ENCODE results near the gene HEXIM1.
A peak's percentile ranks its signal among the peaks of the same experiment; 100 is the strongest.
"Not testable (repeated sequence)": the region's sequence is repeated elsewhere in the genome, so short reads cannot be mapped to it uniquely, and the experiment has no call there.

The HEXIM1 gene

DNA sequence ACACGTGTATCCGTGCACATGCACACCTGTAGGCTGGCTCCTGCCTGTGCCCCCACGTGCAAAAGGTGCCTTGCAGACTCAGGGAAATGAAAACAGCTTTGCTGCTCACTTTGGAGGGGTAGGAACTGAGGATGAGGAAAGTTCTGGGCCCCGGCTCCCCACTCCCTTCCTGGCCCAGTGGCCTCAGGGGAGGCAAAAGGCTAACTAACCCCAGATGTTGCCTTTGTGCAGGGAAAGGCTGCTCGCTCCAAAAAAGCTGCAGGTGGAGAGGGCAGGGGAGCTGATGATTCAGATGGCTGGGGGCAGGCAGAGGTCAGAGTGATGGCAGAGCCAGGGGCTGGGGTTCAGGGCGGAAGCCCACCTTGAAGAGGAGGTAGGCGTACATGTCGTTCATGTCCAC lies 28.3 kb upstream of the HEXIM1 start:
- Histone ChIP-seq H3K4me1 (peaks cover 43% of the 10 kb centered on the region), H3K36me3 (no peaks in the 10 kb centered on the region), H3K4me2 (peak overlapping the region; percentile 51), H4K20me1 (no peaks in the 10 kb centered on the region), H3K27ac (no peak overlapping the region), H3K9me3 (no peaks in the 10 kb centered on the region), H3K4me3 (no peak overlapping the region), H3K27me3 (no peaks in the 10 kb centered on the region), H3K9ac (no peak overlapping the region)
- no peak for TF ChIP-seq Cebpa-rat (IDR thresholded peaks at IDR 0.05)

DNA sequence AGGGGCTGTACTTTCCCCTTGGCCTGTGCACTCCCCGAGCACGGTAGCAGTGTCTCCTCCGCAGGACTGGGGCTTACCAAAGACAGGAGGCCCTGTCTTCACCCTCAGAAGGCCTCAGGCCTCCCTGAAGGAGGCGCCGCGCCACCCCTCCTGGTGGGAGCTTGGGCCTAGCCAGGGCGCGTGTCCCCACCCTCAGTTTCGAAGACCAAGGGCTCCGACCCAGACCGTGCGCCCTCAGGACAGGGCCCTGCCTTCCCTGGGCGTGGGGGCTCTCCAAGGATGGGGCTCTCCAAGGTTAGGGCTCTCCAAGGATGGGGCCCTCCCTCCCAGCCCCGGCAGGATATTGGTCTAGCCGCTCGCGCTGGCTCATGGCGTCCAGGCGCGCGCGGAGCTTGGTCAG lies 27.7 kb upstream of the HEXIM1 start:
- H3K9ac ChIP-seq: no peak overlapping the region
- no peaks in the 10 kb centered on the region for H4K20me1 ChIP-seq
- H3K9me3 ChIP-seq: no peaks in the 10 kb centered on the region
- H3K4me1 ChIP-seq: peaks cover 42% of the 10 kb centered on the region
- H3K4me3 ChIP-seq: no peak overlapping the region
- H3K4me2 ChIP-seq: peak overlapping the region; percentile 51; the same call in 1 of the 2 replicates
- H3K27ac ChIP-seq: no peak overlapping the region
- H3K36me3 ChIP-seq: no peaks in the 10 kb centered on the region
- no peaks in the 10 kb centered on the region for H3K27me3 ChIP-seq
- no peak for TF ChIP-seq Cebpa-rat (IDR thresholded peaks at IDR 0.05)

DNA sequence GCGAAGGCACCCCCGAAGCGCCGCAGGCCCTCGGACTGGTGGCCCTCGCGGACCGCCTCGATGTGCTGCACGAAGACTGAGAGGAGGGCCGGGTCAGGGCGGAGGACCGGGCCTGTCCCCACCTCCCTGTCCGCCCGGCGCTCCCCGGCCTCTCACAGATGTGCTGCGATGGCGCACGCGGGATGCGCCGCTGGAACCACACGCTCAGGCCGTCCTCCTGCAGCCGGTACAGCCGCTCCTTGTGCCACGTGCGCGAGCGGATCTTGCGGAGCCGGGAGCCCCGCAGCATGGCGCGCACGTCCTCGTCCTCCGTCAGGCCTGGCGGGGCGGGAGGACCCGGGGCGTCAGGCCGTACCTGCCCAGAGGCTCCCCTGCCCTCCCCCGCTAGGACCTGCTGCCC lies 27.2 kb upstream of the HEXIM1 start:
- no peaks in the 10 kb centered on the region for H3K36me3 ChIP-seq
- no peak overlapping the region for H3K4me2 ChIP-seq
- no peak overlapping the region for H3K4me3 ChIP-seq
- no peak overlapping the region for H3K9ac ChIP-seq
- no peak overlapping the region for H3K27ac ChIP-seq
- no peaks in the 10 kb centered on the region for H4K20me1 ChIP-seq
- peaks cover 39% of the 10 kb centered on the region for H3K4me1 ChIP-seq
- H3K27me3 ChIP-seq: no peaks in the 10 kb centered on the region
- no peak for TF ChIP-seq Cebpa-rat (IDR thresholded peaks at IDR 0.05)
- no peaks in the 10 kb centered on the region for H3K9me3 ChIP-seq

DNA sequence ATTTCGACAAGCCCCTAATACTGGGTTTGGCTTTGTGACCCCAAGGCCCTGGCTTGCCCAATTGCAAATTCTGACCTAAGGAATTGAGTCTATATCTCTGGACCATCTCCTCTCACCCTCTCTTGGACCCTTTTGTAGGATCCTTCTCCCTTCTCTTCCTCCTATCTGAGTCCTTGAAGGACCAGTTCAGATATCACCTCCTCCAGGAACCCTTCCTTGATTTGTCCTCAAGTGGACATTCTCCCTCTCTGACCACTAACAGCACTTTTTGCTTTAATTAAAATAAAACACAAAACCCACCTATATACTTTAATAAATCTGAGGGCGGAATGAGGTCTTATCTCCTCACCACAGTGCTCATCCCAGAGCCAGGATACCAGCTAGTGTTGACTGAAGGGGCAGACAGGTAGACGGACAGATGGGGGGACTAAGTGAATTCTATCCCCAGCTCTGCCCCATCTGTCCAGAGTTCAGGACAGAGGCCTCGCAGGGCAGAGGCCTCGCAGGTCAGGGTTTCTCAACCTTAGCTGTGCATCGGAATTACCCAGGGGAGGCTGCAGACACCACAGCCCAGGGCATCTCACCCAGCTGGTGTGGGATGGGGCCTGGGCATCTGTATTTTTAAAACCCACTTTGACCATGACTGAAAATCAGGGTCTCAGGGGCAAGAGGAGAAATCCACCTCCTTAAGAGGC lies 25.1 kb upstream of the HEXIM1 start:
- H3K27me3 ChIP-seq: no peaks in the 10 kb centered on the region
- no peaks in the 10 kb centered on the region for H4K20me1 ChIP-seq
- no peaks in the 10 kb centered on the region for H3K9me3 ChIP-seq
- peaks cover 32% of the 10 kb centered on the region for H3K4me1 ChIP-seq
- no peak overlapping the region for H3K4me3 ChIP-seq
- no peak overlapping the region for H3K4me2 ChIP-seq
- no peak for TF ChIP-seq Cebpa-rat (IDR thresholded peaks at IDR 0.05)
- H3K36me3 ChIP-seq: no peaks in the 10 kb centered on the region
- H3K27ac ChIP-seq: no peak overlapping the region
- no peak overlapping the region for H3K9ac ChIP-seq

DNA sequence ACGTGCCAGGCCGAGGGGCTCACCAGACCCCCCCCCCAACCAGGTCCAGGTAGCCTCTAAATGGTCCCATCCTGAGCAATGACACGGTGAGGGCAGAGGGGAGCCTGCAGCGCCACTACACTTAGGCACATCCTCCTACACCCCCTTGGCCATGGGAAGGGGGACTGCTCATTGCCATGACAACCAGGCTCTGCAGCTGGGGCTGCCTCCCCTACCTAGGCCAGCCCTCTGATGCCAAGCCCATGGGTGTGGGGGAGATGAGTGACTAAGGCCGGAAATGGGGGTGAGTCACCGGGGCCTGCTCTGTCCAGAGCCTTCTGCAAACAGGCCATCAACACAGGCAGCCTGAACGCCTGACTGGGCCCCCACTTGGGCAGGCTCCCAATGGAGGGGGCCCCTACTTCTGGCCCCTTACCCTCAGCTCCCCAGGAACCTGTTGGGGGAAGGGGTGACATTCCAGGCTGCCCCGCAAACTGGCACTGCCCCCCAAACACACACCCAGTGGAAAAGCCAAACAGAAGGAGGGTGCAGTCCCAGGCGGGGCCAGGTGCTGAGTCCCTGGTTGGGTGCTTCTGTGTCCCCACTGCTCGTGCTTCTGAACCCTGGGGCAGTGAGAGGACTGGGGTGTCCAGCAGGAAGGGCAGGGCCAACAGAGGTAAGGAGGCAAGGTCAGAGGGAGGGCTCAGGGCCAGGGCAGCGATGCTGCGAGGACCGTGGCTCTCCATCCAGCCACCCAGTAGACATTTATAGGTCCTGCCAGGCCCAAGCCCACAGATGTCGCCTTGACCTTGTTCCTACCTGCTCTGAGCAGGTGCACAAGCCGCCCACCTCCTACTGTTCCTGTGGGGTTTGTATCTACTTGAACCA lies 24.1 kb upstream of the HEXIM1 start:
- no peaks in the 10 kb centered on the region for H3K27me3 ChIP-seq
- H3K4me2 ChIP-seq: no peak overlapping the region
- no peak for TF ChIP-seq Cebpa-rat (IDR thresholded peaks at IDR 0.05)
- H3K4me3 ChIP-seq: no peak overlapping the region
- no peak overlapping the region for H3K9ac ChIP-seq
- peaks cover 27% of the 10 kb centered on the region for H3K4me1 ChIP-seq
- H3K9me3 ChIP-seq: no peaks in the 10 kb centered on the region
- no peaks in the 10 kb centered on the region for H3K36me3 ChIP-seq
- H4K20me1 ChIP-seq: no peaks in the 10 kb centered on the region
- H3K27ac ChIP-seq: 0 out of 2 replicates have a peak overlapping the region, but pooled peaks have one; percentile 13

DNA sequence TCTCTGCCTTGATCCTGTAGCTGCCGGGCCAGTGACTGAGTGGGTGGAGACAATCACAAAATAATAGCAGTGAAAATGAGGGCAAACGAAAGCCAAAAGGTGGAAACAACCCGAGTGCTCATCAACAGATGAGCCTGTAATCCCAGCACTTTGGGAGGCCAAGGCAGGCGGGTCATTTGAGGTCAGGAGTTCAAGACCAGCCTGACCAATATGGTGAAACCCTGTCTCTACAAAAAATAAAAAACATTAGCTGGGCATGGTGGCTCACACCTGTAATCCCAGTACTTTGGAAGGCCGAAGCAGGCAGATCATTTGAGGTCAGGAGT lies 23.5 kb upstream of the HEXIM1 start:
- not testable (repeated sequence) for H3K27ac ChIP-seq, H3K36me3 ChIP-seq, H3K9ac ChIP-seq, H3K4me2 ChIP-seq, H3K4me3 ChIP-seq, H3K9me3 ChIP-seq, H3K27me3 ChIP-seq, H4K20me1 ChIP-seq
- H3K4me1 ChIP-seq: peaks cover 21% of the 10 kb centered on the region

DNA sequence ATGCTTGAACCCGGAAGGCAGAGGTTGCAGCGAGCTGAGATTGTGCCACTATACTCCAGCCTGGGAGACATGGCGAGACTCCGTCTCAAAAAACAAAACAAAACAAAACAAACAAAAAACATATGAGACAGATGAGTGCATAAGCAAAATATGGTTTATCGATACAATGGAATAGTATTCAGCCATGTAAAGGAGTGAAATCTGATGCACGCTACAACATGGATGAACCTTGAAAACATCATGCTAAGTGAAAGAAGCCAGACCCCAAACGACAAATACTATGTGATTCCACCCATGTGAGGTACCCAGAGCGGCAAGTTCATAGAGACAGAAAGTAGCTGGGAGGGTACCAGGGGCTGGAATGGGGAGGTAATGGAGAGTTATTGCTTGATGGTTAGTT lies 22.8 kb upstream of the HEXIM1 start:
- no peak overlapping the region for H3K27ac ChIP-seq
- H3K4me1 ChIP-seq: peaks cover 13% of the 10 kb centered on the region
- no peaks in the 10 kb centered on the region for H3K9me3 ChIP-seq
- H3K4me2 ChIP-seq: no peak overlapping the region
- H4K20me1 ChIP-seq: no peaks in the 10 kb centered on the region
- H3K27me3 ChIP-seq: no peaks in the 10 kb centered on the region
- no peak for TF ChIP-seq Cebpa-rat (IDR thresholded peaks at IDR 0.05)
- no peak overlapping the region for H3K4me3 ChIP-seq
- no peak overlapping the region for H3K9ac ChIP-seq
- no peaks in the 10 kb centered on the region for H3K36me3 ChIP-seq

DNA sequence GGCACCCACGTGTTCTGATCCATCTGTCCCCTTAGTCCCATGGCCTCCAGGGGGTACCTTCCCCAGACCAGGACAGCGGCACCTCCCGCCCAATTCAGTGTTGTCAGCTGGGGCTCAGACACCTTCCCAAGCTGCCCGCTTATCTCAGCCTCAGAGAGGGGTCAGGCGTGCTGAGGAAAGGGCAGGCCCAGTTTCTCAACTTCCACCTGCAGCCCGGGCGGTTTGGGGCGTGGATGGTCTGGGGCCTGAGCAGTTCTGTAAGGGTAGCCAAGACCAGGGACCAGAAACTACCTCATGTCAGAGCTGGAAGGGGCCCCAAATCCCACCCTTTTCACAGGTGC lies 21.1 kb upstream of the HEXIM1 start:
- Histone ChIP-seq H3K9me3 (no peaks in the 10 kb centered on the region), H3K4me3 (no peak overlapping the region), H3K4me1 (peaks cover 21% of the 10 kb centered on the region), H3K36me3 (no peaks in the 10 kb centered on the region), H3K27me3 (no peaks in the 10 kb centered on the region), H3K9ac (no peak overlapping the region), H4K20me1 (no peaks in the 10 kb centered on the region), H3K4me2 (no peak overlapping the region), H3K27ac (no peak overlapping the region)
- TF ChIP-seq Cebpa-rat (IDR thresholded peaks at IDR 0.05): no peak

DNA sequence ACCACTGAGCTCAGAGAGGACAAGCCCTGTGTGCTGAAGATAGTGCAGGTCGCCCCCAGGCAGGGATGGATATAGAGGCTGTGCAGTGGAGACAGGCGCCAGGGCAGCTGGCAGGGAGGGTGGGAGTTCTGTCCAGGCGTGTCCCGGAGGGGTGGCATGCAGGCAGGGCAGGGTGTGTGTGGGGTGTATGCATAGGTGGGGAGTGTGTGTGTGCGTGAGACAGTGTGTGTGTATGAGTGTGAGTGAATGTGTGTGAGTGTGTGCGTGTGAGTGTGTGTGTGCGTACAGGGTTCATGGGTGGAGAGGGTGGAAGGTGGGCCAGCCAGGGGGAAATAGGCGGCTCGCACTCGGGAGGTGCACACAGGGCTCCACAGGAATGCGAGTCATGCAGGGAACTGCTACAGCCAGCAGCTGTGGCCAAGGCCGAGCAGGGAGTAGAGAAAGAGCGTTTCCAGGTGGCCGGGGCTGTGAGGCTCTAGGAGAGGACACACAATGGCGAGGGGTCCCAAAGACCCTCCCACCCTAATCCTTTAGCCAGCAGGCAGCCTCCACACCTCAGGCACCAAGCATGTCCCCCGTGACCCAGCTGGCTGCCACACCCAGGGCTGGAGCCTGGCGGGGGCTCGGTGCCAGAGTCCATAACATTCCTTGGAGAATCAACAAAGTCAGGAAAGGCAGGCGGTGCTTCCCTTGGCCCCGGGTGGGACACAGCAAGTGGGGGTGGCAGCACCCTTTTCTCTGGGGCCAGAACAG lies 20.6 kb upstream of the HEXIM1 start:
- H3K9me3 ChIP-seq: no peaks in the 10 kb centered on the region
- H3K27me3 ChIP-seq: no peaks in the 10 kb centered on the region
- TF ChIP-seq Cebpa-rat (IDR thresholded peaks at IDR 0.05): no peak
- no peak overlapping the region for H3K4me2 ChIP-seq
- H3K36me3 ChIP-seq: no peaks in the 10 kb centered on the region
- no peak overlapping the region for H3K9ac ChIP-seq
- H4K20me1 ChIP-seq: no peaks in the 10 kb centered on the region
- no peak overlapping the region for H3K27ac ChIP-seq
- H3K4me3 ChIP-seq: no peak overlapping the region
- H3K4me1 ChIP-seq: peaks cover 22% of the 10 kb centered on the region

DNA sequence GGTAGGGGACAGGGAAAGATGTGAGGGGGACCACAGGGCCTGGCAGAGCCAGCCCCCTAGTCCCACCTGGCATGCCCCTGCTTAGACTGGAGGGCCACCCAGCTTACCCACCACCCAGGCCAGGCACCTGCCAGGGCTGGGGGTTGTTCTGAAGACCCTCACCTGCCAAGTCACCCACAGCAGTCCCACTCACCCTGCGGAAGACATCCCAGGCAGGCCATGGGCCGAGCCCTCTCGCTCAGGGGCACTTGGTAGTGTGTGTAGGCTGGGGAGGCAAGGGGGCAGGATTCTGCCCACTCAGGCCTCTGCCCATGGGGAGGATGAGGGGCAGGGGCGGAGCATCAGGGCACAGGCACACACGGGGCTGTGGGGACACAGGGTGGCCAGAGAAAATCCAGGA lies 19.9 kb upstream of the HEXIM1 start:
- Histone ChIP-seq H4K20me1 (no peaks in the 10 kb centered on the region), H3K4me3 (no peak overlapping the region), H3K4me2 (no peak overlapping the region), H3K36me3 (no peaks in the 10 kb centered on the region), H3K4me1 (peaks cover 24% of the 10 kb centered on the region), H3K9me3 (no peaks in the 10 kb centered on the region), H3K9ac (no peak overlapping the region), H3K27ac (no peak overlapping the region), H3K27me3 (no peaks in the 10 kb centered on the region)
- no peak for TF ChIP-seq Cebpa-rat (IDR thresholded peaks at IDR 0.05)

Measured in BLaER1 (cell line).